HG02610 (cell line): Measurements from ENCODE around the gene APOL2.

Experiments used
- ATAC-seq: cut with Tn5 transposase; IDR thresholded peaks from one replicate; pipeline ENCODE4 v1.9.1; 2021; ENCODE audit warnings: mild to moderate bottlenecking, moderate library complexity; ENCODE audit not compliant: unreplicated experiment

The APOL2 gene

DNA sequence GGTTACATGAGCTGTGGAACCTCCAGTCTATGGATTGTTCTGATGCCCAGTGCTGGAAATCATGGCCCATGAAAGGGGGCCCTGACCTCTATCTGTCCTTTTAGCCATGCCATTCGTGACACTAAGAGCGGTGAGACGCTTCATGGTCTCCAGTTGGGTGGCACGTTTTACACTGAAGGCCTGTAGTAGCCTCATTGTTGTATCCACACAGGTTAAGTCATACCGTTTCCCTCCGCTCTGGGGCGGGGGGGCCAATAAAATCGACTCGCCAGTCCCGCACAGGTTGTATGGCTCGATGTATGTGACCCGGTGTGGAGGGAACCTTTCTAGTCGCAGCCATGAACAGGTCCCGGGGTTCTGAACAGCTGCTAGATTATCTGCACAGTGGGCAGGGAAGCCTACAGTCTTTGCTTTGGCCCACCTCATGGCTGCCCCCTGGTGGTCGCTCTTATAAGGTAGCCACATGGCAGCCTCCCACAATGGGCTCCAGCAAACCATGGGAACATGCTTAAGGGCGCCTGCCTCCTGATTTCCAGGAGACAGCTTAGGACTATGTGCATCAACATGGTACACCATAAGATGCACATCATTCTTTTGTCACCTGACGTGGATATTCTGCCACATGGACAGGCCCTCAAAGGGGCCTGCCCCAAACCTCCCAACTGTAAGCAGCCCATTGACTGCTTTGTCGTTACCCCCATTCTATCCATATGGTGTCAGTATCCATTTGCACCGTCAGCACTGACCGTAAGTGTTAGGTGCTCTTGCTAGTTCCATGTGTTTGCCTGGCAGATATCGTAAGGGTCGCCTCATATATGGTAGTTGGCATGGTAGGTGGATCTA, 59.1 kb downstream of the APOL2 start:
- no peak for ATAC-seq

DNA sequence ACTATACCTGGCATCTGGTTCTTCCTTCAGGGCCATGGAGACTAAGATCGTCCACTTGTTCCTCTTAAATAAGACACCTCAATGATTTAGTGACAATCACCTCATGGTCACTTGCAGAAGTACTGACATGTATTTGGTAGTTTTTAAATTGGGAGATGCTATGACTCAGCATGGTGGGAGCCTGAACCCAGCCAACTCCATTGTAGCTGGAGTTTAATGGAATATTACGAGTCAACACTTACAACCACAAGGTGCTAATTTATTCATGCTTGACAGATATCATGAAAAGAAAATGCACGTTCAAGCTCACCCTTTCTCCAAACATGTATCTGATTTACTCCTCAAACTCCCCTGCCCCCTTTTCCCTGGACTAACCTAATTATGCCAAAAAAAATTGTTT, 62.2 kb downstream of the APOL2 start:
- no peak for ATAC-seq
